ENCODE results near the gene PRM2.

GRCh38 chr16:11302977-11303376 is 26.7 kb upstream of the PRM2 start:
- no peak for TF ChIP-seq OSR1 (CRISPR knock-in tag; IDR thresholded peaks at IDR 0.05)
- TF ChIP-seq GLIS3 (CRISPR knock-in tag; IDR thresholded peaks at IDR 0.05), result no peak
- no peak for TF ChIP-seq CSDC2 (CRISPR knock-in tag; IDR thresholded peaks at IDR 0.05)
- TF ChIP-seq ZFP3 (CRISPR knock-in tag; IDR thresholded peaks at IDR 0.05), result no peak
- TF ChIP-seq PPARA (CRISPR knock-in tag; IDR thresholded peaks at IDR 0.05; ENCODE audit: borderline replicate concordance), result no peak
- TF ChIP-seq ESRRG (CRISPR knock-in tag; IDR thresholded peaks at IDR 0.05), result no peak
- TF ChIP-seq TCF4 (CRISPR knock-in tag; IDR thresholded peaks at IDR 0.05; ENCODE audit: borderline replicate concordance), result no peak
- TF ChIP-seq POU6F1 (CRISPR knock-in tag; IDR thresholded peaks at IDR 0.05; ENCODE audit: borderline replicate concordance, low read depth), result no peak
- no peak for TF ChIP-seq ZNF8 (CRISPR knock-in tag; IDR thresholded peaks at IDR 0.05)

All from SK-N-SH treated with all-trans-retinoic acid at 6 μM for 48 hours (cell line).